Upper lobe of left lung (tissue), 4 donors: ENCODE measurements around the gene TAGLN.
A peak's percentile ranks its signal among the peaks of the same experiment; 100 is the strongest.

ENCODE experiments used
- CTCF ChIP-seq, 6 experiments: fragments of 450-650 bp in 4 of 6; fragments of 200-600 bp in 2 of 6; sonication (generic) in 2 of 6; IDR thresholded peaks; one replicate each; pipeline ENCODE4 v1.5.1; 2016 to 2019; ENCODE audit warnings: antibody characterized with exemption in 6 of 6
- EP300 ChIP-seq, 4 donors: sonication (generic); formaldehyde crosslinking; IDR thresholded peaks; one replicate each; pipeline ENCODE4 v1.5.1; 2017; ENCODE audit warnings: antibody characterized with exemption in 4 of 4, control low read depth in 2 of 4
- POLR2A ChIP-seq, 4 donors: fragments of 450-650 bp; IDR thresholded peaks; one replicate each; pipeline ENCODE4 v1.5.1; 2016 to 2017; ENCODE audit warnings: antibody characterized with exemption in 4 of 4, mild to moderate bottlenecking in 2 of 4

DNA sequence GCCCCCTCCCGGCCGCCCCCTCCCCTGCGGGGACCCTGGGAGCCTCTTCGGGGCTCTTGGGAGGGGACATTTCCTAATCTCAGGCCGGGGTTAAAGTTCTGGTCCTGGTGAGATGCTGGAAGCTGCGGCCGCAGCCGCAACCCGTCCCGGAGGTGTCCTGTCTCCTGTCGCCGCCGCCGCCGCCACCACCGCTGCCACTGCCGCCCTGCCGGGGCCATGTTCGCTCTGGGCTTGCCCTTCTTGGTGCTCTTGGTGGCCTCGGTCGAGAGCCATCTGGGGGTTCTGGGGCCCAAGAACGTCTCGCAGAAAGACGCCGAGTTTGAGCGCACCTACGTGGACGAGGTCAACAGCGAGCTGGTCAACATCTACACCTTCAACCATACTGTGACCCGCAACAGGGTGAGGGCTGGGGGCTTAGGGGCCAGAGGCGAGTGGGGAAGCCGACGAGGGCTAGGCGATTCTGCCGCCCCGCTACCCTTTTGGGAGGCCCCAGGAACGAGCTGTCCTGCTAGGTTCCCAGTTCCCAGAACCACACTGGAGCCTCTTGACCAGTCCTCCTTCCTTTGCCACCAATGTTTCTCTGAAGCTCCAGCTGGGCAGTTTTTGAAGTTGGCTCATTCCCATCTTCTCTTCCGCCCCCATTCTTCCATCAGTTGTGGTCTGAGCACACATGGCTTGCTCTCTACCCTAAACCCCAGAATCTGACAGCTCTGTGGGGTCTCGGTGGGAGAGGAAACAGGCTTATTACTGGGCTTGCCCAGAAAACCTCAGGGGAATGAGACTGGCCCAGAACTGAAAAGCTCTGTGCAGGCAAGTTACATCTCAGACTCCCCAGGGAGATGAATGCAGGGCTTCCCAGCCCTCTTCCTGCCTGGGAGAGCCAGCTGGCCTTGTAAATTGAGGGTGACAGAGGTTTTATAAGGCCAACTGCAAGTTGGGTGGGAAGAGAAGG is 19.8 kb upstream of the TAGLN start:
- TF ChIP-seq CTCF (IDR thresholded peaks at IDR 0.05), result no peak
- TF ChIP-seq POLR2A (IDR thresholded peaks at IDR 0.05), result peak in 1 of 4 donors; percentile 20
- no peak for TF ChIP-seq EP300 (IDR thresholded peaks at IDR 0.05)
